ENCODE measurements around the gene CAV1. TPM values are rescaled to one million over a fixed set of nuclear protein-coding genes. Genes with fewer than 3 reads are reported as not detected.

Gene CAV1
- total RNA-seq, 1 experiment from 2014 or later: 4.9 TPM

DNA sequence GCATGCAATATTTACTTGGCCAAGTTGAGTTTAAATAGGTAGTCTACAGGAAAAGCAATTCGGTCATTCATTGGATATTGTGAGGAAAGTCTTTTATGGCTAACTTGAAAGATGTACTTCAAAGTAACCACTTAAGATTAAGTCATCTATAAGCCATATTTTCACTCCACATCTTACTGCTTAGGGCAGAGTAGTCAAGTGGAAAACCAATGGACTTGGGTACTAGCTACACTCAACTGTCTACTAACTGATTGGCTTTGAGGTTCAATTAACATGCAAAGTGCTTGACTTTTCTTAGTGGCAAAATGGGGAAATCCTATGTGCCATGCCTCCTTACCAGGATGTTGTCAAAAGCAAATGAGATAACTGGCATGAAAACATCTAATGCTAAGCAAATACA, 51.0 kb downstream of the CAV1 start:
- H3K4me3 Mint-ChIP-seq (ENCODE audit: unreplicated experiment): no peak overlapping the region
- TF ChIP-seq CTCF (IDR thresholded peaks at IDR 0.05; ENCODE audit: insufficient read depth in 1 of 2, low read depth in 1 of 2, low read length in 1 of 2, severe bottlenecking in 1 of 2, unreplicated experiment in 1 of 2): no peak
- H3K4me3 ChIP-seq (ENCODE audit: low read depth, low read length): no peak overlapping the region
- no peaks in the 10 kb centered on the region for H3K27me3 ChIP-seq (replicated peaks; ENCODE audit: control insufficient read depth, insufficient read depth, low read length)
- H3K4me1 Mint-ChIP-seq (ENCODE audit: low read depth, unreplicated experiment): peaks cover 21% of the 10 kb centered on the region
- intact Hi-C loops (cut with micrococcal nuclease; ENCODE audit: unreplicated experiment): no loop called here
- no peaks in the 10 kb centered on the region for H3K36me3 ChIP-seq (ENCODE audit: control insufficient read depth, insufficient read depth, low read length)
- H3K36me3 Mint-ChIP-seq (ENCODE audit: insufficient read depth, unreplicated experiment): no peaks in the 10 kb centered on the region
- H3K9me3 Mint-ChIP-seq (ENCODE audit: unreplicated experiment): peaks cover 17% of the 10 kb centered on the region
- DNase-seq: no peak
- ChIA-PET POLR2A (no interaction called here), CTCF (no interaction called here)
- BruUV-seq (replicated peaks): no TSS peak
- H3K9me3 ChIP-seq: no peaks in the 10 kb centered on the region
- peaks cover 29% of the 10 kb centered on the region for H3K4me1 ChIP-seq
- no peak overlapping the region for H3K27ac Mint-ChIP-seq (ENCODE audit: unreplicated experiment)
- no peaks in the 10 kb centered on the region for H3K27me3 Mint-ChIP-seq (ENCODE audit: insufficient read depth, unreplicated experiment)

DNA sequence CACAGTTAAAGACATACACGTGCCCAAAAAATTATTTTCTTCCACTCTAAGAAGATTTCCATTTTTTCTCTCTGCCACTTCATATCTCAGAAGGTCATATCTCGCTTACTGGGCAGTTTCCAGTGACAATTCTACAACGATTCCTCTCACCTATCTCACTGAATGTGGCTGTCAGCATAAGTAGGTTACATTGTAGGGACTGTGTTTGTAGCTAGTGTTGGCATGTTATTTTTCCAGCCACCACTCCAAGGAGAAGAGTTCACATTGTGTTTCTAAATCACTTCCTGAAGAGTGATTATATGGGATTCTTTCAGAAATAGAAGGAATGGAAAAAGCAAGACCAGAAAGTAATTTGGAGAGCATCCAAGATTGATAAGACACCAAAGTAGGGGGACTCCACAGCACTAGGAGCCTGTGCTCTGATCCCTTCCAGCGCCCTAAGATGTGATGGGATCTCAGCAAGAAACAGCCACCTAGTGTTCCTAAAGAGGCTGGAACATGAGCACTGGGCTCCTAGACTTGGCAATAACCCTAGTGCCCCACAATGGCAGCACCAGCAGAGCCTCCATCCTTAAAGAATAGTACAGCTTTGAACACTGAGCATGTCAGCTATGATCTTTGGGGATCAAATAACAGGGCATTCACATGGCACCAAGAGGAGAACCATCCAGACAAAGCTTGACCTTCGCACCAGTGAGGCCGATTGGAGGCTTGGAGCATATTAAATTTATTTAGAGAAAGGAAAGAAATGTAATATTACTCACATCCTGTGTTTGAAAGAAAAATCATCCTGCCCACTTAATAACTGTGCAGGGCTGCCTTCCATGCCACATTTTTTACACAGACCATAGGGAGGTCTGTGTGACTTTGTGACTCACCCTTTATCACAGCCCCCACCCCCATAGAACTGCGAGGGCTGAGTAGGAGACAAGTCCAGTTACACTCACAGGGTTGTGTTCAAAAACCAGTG, 51.8 kb downstream of the CAV1 start:
- no peak overlapping the region for H3K27ac Mint-ChIP-seq (ENCODE audit: unreplicated experiment)
- Histone ChIP-seq H3K4me3 (ENCODE audit: low read depth, low read length) (no peak overlapping the region), H3K4me1 (peaks cover 24% of the 10 kb centered on the region), H3K36me3 (ENCODE audit: control insufficient read depth, insufficient read depth, low read length) (no peaks in the 10 kb centered on the region), H3K9me3 (no peaks in the 10 kb centered on the region), H3K27me3 (replicated peaks; ENCODE audit: control insufficient read depth, insufficient read depth, low read length) (no peaks in the 10 kb centered on the region)
- ChIA-PET POLR2A (no interaction called here), CTCF (no interaction called here)
- H3K9me3 Mint-ChIP-seq (ENCODE audit: unreplicated experiment): peaks cover 17% of the 10 kb centered on the region
- TF ChIP-seq CTCF (IDR thresholded peaks at IDR 0.05; ENCODE audit: insufficient read depth in 1 of 2, low read depth in 1 of 2, low read length in 1 of 2, severe bottlenecking in 1 of 2, unreplicated experiment in 1 of 2): no peak
- H3K36me3 Mint-ChIP-seq (ENCODE audit: insufficient read depth, unreplicated experiment): no peaks in the 10 kb centered on the region
- intact Hi-C loops (cut with micrococcal nuclease; ENCODE audit: unreplicated experiment): no loop called here
- peaks cover 21% of the 10 kb centered on the region for H3K4me1 Mint-ChIP-seq (ENCODE audit: low read depth, unreplicated experiment)
- H3K4me3 Mint-ChIP-seq (ENCODE audit: unreplicated experiment): no peak overlapping the region
- BruUV-seq (replicated peaks): no TSS peak
- H3K27me3 Mint-ChIP-seq (ENCODE audit: insufficient read depth, unreplicated experiment): no peaks in the 10 kb centered on the region
- DNase-seq: no peak

DNA sequence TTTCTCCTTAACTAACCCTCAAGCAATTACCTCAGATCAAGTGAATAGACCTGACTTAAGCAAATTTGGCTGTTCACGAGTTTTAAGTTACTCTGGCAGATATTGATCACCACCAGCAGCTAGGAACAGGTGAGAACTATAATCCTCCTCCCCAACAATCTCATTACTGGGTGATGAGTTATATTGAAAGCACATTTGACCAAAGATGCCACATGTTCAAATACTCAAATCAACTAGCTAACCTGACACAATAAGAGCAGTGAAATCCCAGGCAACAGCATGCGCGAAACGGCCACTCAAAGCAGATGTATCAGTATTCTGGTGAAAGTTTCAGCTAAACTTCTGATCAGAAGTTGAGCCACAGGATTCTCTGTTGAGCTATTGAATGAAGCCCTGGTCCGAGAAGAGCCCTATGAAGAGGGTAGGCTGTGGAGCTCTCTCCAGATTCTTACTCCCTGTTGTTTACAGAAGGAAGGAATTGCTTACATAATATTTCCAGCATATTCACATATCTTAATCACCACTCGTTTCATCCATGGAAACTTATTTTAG, 52.6 kb downstream of the CAV1 start:
- H3K27ac Mint-ChIP-seq (ENCODE audit: unreplicated experiment): no peak overlapping the region
- POLR2A ChIA-PET: no interaction called here
- intact Hi-C loops (cut with micrococcal nuclease; ENCODE audit: unreplicated experiment): no loop called here

More for the DNA sequence above, 52.6 kb downstream of the CAV1 start:
- Mint-ChIP-seq H3K36me3 (ENCODE audit: insufficient read depth, unreplicated experiment) (no peaks in the 10 kb centered on the region), H3K27me3 (ENCODE audit: insufficient read depth, unreplicated experiment) (no peaks in the 10 kb centered on the region), H3K9me3 (ENCODE audit: unreplicated experiment) (peaks cover 17% of the 10 kb centered on the region), H3K4me1 (ENCODE audit: low read depth, unreplicated experiment) (peaks cover 21% of the 10 kb centered on the region), H3K4me3 (ENCODE audit: unreplicated experiment) (no peak overlapping the region)
- no TSS peak for BruUV-seq (replicated peaks)
- no peak for TF ChIP-seq CTCF (IDR thresholded peaks at IDR 0.05; ENCODE audit: insufficient read depth in 1 of 2, low read depth in 1 of 2, low read length in 1 of 2, severe bottlenecking in 1 of 2, unreplicated experiment in 1 of 2)
- Histone ChIP-seq H3K4me3 (ENCODE audit: low read depth, low read length) (no peak overlapping the region), H3K4me1 (peaks cover 16% of the 10 kb centered on the region), H3K9me3 (no peaks in the 10 kb centered on the region), H3K36me3 (ENCODE audit: control insufficient read depth, insufficient read depth, low read length) (no peaks in the 10 kb centered on the region), H3K27me3 (replicated peaks; ENCODE audit: control insufficient read depth, insufficient read depth, low read length) (no peaks in the 10 kb centered on the region)
- no peak for DNase-seq
- CTCF ChIA-PET: interaction anchor here (0.7 kb wide), 1 partner anchor 274 kb away, joined by 3 read pairs; no protein-coding TSS in a partner anchor
